Measurements from ENCODE around the gene VRK1. TPM values are rescaled to one million over a fixed set of nuclear protein-coding genes. Genes with fewer than 3 reads are reported as not detected.

The VRK1 gene
- total and polyA plus RNA-seq, 5 donors from 2014 or later = 30.1 to 53.1 (median 42.1) TPM

- Histone ChIP-seq H3K4me3 (ENCODE audit: low read depth, low read length) (no peak overlapping the region), H3K27me3 (ENCODE audit: control insufficient read depth, insufficient read depth, low read length) (no peaks in the 10 kb centered on the region), H3K36me3 (ENCODE audit: control insufficient read depth, insufficient read depth, low read length) (no peaks in the 10 kb centered on the region), H3K27ac (ENCODE audit: insufficient read depth, low read length, poor library complexity, severe bottlenecking) (no peak overlapping the region), H3K4me1 (ENCODE audit: control insufficient read depth, insufficient read depth, low read length, poor library complexity, severe bottlenecking) (no peaks in the 10 kb centered on the region), H3K9me3 (ENCODE audit: control insufficient read depth in 2 of 2, low read length in 2 of 2) (no peaks in the 10 kb centered on the region)
- Mint-ChIP-seq H3K4me1 (peaks cover 0 to 16% (median 5%) of the 10 kb centered on the region in 4 donors), H3K9me3 (peaks cover 0 to 3% (median 0%) of the 10 kb centered on the region in 7 donors), H3K4me3 (no peak overlapping the region), H3K27me3 (no peaks in the 10 kb centered on the region), H3K27ac (peak overlapping the region in 1 of 3 donors; percentile 31), H3K36me3 (peaks cover 10% of the 10 kb centered on the region)
- ATAC-seq (ENCODE audit: low read depth in 2 of 2) = no peak
- no peak for DNase-seq
Observed at GRCh38 chr14:96903444-96904023, 106.4 kb downstream of the VRK1 start.

GRCh38 chr14:96904201-96904600, 107.0 kb downstream of the VRK1 start:
- peaks cover 0 to under 1% of the 10 kb centered on the region in 2 experiments for H3K9me3 ChIP-seq (ENCODE audit: control insufficient read depth in 2 of 2, low read length in 2 of 2)
- Mint-ChIP-seq H3K36me3 (peaks cover 13% of the 10 kb centered on the region), H3K4me1 (peaks cover 0 to 16% (median 5%) of the 10 kb centered on the region in 4 donors), H3K9me3 (peaks cover 0 to 6% (median 2%) of the 10 kb centered on the region in 7 donors), H3K27me3 (no peaks in the 10 kb centered on the region), H3K27ac (peak overlapping the region in 1 of 3 donors; percentile 23), H3K4me3 (no peak overlapping the region)
- H3K27ac ChIP-seq (ENCODE audit: insufficient read depth, low read length, poor library complexity, severe bottlenecking) = no peak overlapping the region
- DNase-seq (no peak), ATAC-seq (ENCODE audit: low read depth in 2 of 2) (no peak)
- no peak overlapping the region for H3K4me3 ChIP-seq (ENCODE audit: low read depth, low read length)
- no peaks in the 10 kb centered on the region for H3K4me1 ChIP-seq (ENCODE audit: control insufficient read depth, insufficient read depth, low read length, poor library complexity, severe bottlenecking)
- no peaks in the 10 kb centered on the region for H3K27me3 ChIP-seq (ENCODE audit: control insufficient read depth, insufficient read depth, low read length)
- H3K36me3 ChIP-seq (ENCODE audit: control insufficient read depth, insufficient read depth, low read length) = no peaks in the 10 kb centered on the region

- Mint-ChIP-seq H3K27ac (peak overlapping the region in 1 of 3 donors; percentile 81), H3K4me1 (peaks cover 0 to 16% (median 5%) of the 10 kb centered on the region in 4 donors), H3K4me3 (no peak overlapping the region), H3K9me3 (peaks cover 0 to 14% (median 5%) of the 10 kb centered on the region in 7 donors), H3K27me3 (no peaks in the 10 kb centered on the region), H3K36me3 (peaks cover 20% of the 10 kb centered on the region)
- Histone ChIP-seq H3K4me3 (ENCODE audit: low read depth, low read length) (no peak overlapping the region), H3K36me3 (ENCODE audit: control insufficient read depth, insufficient read depth, low read length) (no peaks in the 10 kb centered on the region), H3K27ac (ENCODE audit: insufficient read depth, low read length, poor library complexity, severe bottlenecking) (no peak overlapping the region), H3K9me3 (ENCODE audit: control insufficient read depth in 2 of 2, low read length in 2 of 2) (peaks cover 6 to 7% of the 10 kb centered on the region in 2 experiments), H3K27me3 (ENCODE audit: control insufficient read depth, insufficient read depth, low read length) (no peaks in the 10 kb centered on the region), H3K4me1 (ENCODE audit: control insufficient read depth, insufficient read depth, low read length, poor library complexity, severe bottlenecking) (no peaks in the 10 kb centered on the region)
- ATAC-seq (ENCODE audit: low read depth in 2 of 2) (no peak), DNase-seq (no peak)
Observed at GRCh38 chr14:96905065-96905464, 107.9 kb downstream of the VRK1 start.

- Mint-ChIP-seq H3K4me3 (no peak overlapping the region), H3K4me1 (peaks cover 0 to 16% (median 5%) of the 10 kb centered on the region in 4 donors), H3K27ac (peak overlapping the region in 1 of 3 donors; percentile 81), H3K36me3 (peaks cover 26% of the 10 kb centered on the region), H3K9me3 (peaks cover 0 to 16% (median 9%) of the 10 kb centered on the region in 7 donors), H3K27me3 (no peaks in the 10 kb centered on the region)
- no peaks in the 10 kb centered on the region for H3K36me3 ChIP-seq (ENCODE audit: control insufficient read depth, insufficient read depth, low read length)
- no peak overlapping the region for H3K4me3 ChIP-seq (ENCODE audit: low read depth, low read length)
- peaks cover 6 to 9% of the 10 kb centered on the region in 2 experiments for H3K9me3 ChIP-seq (ENCODE audit: control insufficient read depth in 2 of 2, low read length in 2 of 2)
- no peaks in the 10 kb centered on the region for H3K4me1 ChIP-seq (ENCODE audit: control insufficient read depth, insufficient read depth, low read length, poor library complexity, severe bottlenecking)
- DNase-seq = no peak
- no peak for ATAC-seq (ENCODE audit: low read depth in 2 of 2)
- no peak overlapping the region for H3K27ac ChIP-seq (ENCODE audit: insufficient read depth, low read length, poor library complexity, severe bottlenecking)
- H3K27me3 ChIP-seq (ENCODE audit: control insufficient read depth, insufficient read depth, low read length) = no peaks in the 10 kb centered on the region
Observed at GRCh38 chr14:96905825-96906224, 108.6 kb downstream of the VRK1 start.

GRCh38 chr14:96906434-96906833, 109.3 kb downstream of the VRK1 start:
- Mint-ChIP-seq H3K27ac (no peak overlapping the region), H3K4me3 (no peak overlapping the region), H3K4me1 (peaks cover 1 to 20% (median 3%) of the 10 kb centered on the region in 4 donors), H3K27me3 (no peaks in the 10 kb centered on the region), H3K36me3 (peaks cover 26% of the 10 kb centered on the region), H3K9me3 (peaks cover 0 to 16% (median 9%) of the 10 kb centered on the region in 7 donors)
- no peaks in the 10 kb centered on the region for H3K4me1 ChIP-seq (ENCODE audit: control insufficient read depth, insufficient read depth, low read length, poor library complexity, severe bottlenecking)
- peaks cover 6 to 9% of the 10 kb centered on the region in 2 experiments for H3K9me3 ChIP-seq (ENCODE audit: control insufficient read depth in 2 of 2, low read length in 2 of 2)
- H3K27ac ChIP-seq (ENCODE audit: insufficient read depth, low read length, poor library complexity, severe bottlenecking) = no peak overlapping the region
- H3K36me3 ChIP-seq (ENCODE audit: control insufficient read depth, insufficient read depth, low read length) = no peaks in the 10 kb centered on the region
- no peaks in the 10 kb centered on the region for H3K27me3 ChIP-seq (ENCODE audit: control insufficient read depth, insufficient read depth, low read length)
- no peak for ATAC-seq (ENCODE audit: low read depth in 2 of 2)
- H3K4me3 ChIP-seq (ENCODE audit: low read depth, low read length) = no peak overlapping the region
- DNase-seq = no peak

GRCh38 chr14:96909841-96910364, 112.7 kb downstream of the VRK1 start:
- H3K9me3 ChIP-seq (ENCODE audit: control insufficient read depth in 2 of 2, low read length in 2 of 2) = peaks cover 6 to 9% of the 10 kb centered on the region in 2 experiments
- peaks cover 37% of the 10 kb centered on the region for H3K36me3 Mint-ChIP-seq
- no peaks in the 10 kb centered on the region for H3K4me1 ChIP-seq (ENCODE audit: control insufficient read depth, insufficient read depth, low read length, poor library complexity, severe bottlenecking)
- peaks cover 0 to 16% (median 9%) of the 10 kb centered on the region in 7 donors for H3K9me3 Mint-ChIP-seq
- no peak overlapping the region for H3K27ac ChIP-seq (ENCODE audit: insufficient read depth, low read length, poor library complexity, severe bottlenecking)
- H3K27ac Mint-ChIP-seq = no peak overlapping the region
- H3K4me1 Mint-ChIP-seq = peaks cover 0 to 14% (median 6%) of the 10 kb centered on the region in 4 donors
- no peaks in the 10 kb centered on the region for H3K27me3 Mint-ChIP-seq
- H3K27me3 ChIP-seq (ENCODE audit: control insufficient read depth, insufficient read depth, low read length) = no peaks in the 10 kb centered on the region
- H3K4me3 Mint-ChIP-seq = no peak overlapping the region
- ATAC-seq (ENCODE audit: low read depth in 2 of 2) (no peak), DNase-seq (no peak)
- no peak overlapping the region for H3K4me3 ChIP-seq (ENCODE audit: low read depth, low read length)
- H3K36me3 ChIP-seq (ENCODE audit: control insufficient read depth, insufficient read depth, low read length) = no peaks in the 10 kb centered on the region

- Histone ChIP-seq H3K36me3 (ENCODE audit: control insufficient read depth, insufficient read depth, low read length) (no peaks in the 10 kb centered on the region), H3K27me3 (ENCODE audit: control insufficient read depth, insufficient read depth, low read length) (no peaks in the 10 kb centered on the region), H3K27ac (ENCODE audit: insufficient read depth, low read length, poor library complexity, severe bottlenecking) (no peak overlapping the region), H3K4me3 (ENCODE audit: low read depth, low read length) (no peak overlapping the region), H3K4me1 (ENCODE audit: control insufficient read depth, insufficient read depth, low read length, poor library complexity, severe bottlenecking) (no peaks in the 10 kb centered on the region), H3K9me3 (ENCODE audit: control insufficient read depth in 2 of 2, low read length in 2 of 2) (peaks cover 6 to 9% of the 10 kb centered on the region in 2 experiments)
- Mint-ChIP-seq H3K27ac (peak overlapping the region in 1 of 3 donors; percentile 88), H3K4me1 (peaks cover 0 to 14% (median 7%) of the 10 kb centered on the region in 4 donors), H3K4me3 (peak overlapping the region in 1 of 4 donors; percentile 62), H3K27me3 (no peaks in the 10 kb centered on the region), H3K36me3 (peaks cover 35% of the 10 kb centered on the region), H3K9me3 (peaks cover 0 to 16% (median 9%) of the 10 kb centered on the region in 7 donors)
- no peak for DNase-seq
- no peak for ATAC-seq (ENCODE audit: low read depth in 2 of 2)
Observed at GRCh38 chr14:96911499-96912149, 114.4 kb downstream of the VRK1 start.
